ENCODE results near the gene SH3BGRL2.
"Not testable (repeated sequence)": the region's sequence is repeated elsewhere in the genome, so short reads cannot be mapped to it uniquely, and the experiment has no call there.

SH3BGRL2 gene

GRCh38 chr6:79614326-79615305, 16.5 kb upstream of the SH3BGRL2 start:
- DNase-seq = no peak

DNA sequence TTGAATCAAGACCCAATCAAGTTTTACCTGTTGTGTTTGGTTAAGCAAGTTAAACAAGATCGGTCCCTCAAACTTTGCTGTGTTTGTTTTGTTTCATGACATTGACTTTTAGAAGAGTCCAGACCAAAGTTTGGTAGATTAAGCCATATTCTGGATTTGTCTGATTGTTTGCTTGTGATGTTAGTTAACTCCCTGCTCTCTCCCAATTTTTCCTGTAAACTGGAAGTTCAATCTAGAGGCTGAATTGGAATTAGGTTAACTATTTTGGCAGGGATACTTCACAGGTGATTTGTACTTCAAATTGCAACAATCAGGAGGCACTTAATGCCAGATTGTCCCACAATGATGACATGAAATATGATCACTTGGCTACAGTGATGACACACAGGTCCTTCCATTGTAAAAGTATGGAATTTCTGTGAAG, 13.6 kb upstream of the SH3BGRL2 start:
- no peak for DNase-seq

- DNase-seq = not testable (repeated sequence)
These were observed 12.7 kb upstream of the SH3BGRL2 start for GRCh38 chr6:79618425-79618824.

DNA sequence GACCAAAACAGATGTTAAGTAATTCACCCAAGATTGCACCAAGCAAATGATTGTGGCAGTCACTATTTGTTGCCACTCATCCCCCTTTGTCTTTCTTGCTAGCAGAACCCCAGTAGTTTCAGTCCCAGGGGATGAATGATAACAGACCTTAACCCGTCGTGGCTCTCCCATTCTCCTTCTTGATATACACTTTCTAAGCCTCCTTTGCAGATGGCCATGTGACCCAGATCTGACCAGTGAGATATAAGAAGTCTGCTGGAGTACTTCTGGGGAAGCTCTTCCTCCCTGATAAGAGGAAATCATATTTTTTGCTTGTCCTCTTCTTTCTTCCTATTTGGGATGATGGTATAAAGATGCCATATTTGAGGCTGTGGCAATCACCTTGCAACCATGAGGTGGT, 9.6 kb upstream of the SH3BGRL2 start:
- DNase-seq = no peak

GRCh38 chr6:79622364-79622763, 8.8 kb upstream of the SH3BGRL2 start:
- no peak for DNase-seq

DNA sequence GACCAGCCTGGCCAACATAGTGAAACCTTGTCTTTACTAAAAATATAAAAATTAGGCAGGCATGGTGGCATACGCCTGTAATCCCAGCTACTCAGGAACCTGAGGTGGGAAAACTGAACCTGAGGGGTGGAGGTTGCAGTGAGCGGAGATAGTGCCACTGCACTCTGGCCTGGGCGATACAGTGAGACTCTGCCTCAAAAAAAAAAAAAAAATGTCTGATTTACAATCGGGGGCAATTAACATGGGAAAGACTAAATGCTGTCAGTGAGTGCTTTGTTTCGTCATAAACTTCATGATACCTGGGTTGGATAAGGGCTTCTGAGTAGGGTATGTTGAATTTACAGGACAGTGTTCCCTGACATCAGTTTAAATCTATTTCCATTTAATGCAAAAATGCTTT, 8.0 kb upstream of the SH3BGRL2 start:
- no peak for DNase-seq

DNA sequence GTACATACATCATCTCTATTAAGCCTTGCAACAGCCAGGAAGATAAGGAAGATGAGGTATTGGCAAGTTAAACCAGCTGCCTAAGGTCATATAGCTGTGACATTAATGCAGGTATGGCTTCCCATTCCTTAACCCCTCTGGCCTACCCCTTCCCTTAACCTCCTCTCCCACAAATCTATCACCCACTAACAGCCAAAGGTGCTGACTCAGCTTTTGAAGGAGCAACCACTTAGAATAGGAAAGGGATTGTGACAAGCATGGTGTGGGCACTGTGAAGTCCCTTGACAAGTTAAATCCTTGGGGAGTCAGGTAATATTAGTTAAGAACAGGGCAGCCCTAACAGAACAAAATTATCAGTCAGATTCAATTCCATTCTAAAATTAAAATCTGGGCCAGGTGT, 5.4 kb upstream of the SH3BGRL2 start:
- DNase-seq = no peak

GRCh38 chr6:79626811-79627210, 4.3 kb upstream of the SH3BGRL2 start:
- DNase-seq = no peak

DNA sequence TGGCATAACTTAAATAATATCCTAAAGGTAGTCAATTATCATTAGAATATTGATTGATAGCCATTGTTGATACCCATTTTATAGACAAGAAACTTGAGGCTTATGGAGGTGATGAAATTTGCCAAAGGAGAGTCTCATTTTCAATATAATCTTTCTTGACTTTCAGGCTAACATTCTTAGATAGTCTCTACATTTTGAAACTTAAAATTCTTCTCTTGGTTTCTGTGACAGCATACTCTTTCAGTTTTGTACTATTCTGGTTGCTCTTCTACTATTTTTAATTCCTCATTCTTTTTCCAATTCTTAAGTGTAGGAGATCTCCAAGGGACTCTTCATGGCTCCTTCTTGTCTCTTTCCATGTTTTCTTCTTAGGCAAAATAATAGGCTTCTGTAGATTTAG, 3.7 kb upstream of the SH3BGRL2 start:
- DNase-seq = no peak

- no peak for DNase-seq
These were observed 2.5 kb upstream of the SH3BGRL2 start for GRCh38 chr6:79628466-79629288.

DNA sequence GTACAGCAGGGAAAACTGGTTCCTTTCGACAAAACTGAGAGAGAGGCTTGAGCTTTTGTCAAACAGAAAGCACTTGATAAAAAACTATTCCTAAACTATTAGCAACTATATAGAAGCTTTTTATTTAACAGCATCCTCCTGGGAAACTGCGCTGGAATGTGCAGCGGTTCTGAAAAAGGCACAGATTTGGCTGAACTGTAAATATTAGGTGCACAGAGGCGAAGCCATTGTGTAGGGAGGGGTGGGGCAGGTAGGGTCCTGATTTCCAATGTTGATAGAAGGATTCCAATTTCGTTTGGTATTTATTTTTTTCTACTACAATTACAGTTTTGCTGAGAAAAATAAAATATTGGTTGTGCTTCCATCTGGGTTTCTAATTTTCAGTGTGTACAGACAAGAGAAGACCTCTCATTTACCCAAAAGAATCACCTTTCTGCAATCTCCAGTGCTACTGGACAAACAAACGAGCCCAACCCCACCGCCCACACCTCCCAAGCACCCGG, 698 bp upstream of the SH3BGRL2 start:
- no peak for DNase-seq

GRCh38 chr6:79631693-79632172, 604 bp downstream of the SH3BGRL2 start:
- peak in 1 of 2 experiments; percentile 44 for DNase-seq

- DNase-seq = peak in 1 of 2 experiments; percentile 17
These were observed 1.5 kb downstream of the SH3BGRL2 start for GRCh38 chr6:79632580-79632979.

GRCh38 chr6:79634491-79635231, 3.5 kb downstream of the SH3BGRL2 start:
- DNase-seq = peak in 1 of 2 experiments; percentile 6

DNA sequence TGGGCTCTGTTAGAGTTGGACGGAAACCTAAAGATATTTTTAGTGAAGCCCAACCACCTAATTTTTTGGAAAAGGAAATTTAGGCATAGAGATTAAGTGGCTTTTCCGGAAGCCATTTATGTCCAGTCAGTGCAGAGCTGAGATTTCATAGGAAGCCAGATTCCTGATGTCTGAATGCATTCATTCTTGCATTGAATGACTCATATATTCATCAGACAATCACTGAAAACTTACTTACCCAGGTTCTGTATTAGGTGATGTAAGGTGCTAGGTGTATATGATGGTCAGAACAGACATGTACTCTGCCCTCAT, 4.1 kb downstream of the SH3BGRL2 start:
- no peak for DNase-seq

GRCh38 chr6:79636673-79637072, 5.5 kb downstream of the SH3BGRL2 start:
- DNase-seq = no peak

DNA sequence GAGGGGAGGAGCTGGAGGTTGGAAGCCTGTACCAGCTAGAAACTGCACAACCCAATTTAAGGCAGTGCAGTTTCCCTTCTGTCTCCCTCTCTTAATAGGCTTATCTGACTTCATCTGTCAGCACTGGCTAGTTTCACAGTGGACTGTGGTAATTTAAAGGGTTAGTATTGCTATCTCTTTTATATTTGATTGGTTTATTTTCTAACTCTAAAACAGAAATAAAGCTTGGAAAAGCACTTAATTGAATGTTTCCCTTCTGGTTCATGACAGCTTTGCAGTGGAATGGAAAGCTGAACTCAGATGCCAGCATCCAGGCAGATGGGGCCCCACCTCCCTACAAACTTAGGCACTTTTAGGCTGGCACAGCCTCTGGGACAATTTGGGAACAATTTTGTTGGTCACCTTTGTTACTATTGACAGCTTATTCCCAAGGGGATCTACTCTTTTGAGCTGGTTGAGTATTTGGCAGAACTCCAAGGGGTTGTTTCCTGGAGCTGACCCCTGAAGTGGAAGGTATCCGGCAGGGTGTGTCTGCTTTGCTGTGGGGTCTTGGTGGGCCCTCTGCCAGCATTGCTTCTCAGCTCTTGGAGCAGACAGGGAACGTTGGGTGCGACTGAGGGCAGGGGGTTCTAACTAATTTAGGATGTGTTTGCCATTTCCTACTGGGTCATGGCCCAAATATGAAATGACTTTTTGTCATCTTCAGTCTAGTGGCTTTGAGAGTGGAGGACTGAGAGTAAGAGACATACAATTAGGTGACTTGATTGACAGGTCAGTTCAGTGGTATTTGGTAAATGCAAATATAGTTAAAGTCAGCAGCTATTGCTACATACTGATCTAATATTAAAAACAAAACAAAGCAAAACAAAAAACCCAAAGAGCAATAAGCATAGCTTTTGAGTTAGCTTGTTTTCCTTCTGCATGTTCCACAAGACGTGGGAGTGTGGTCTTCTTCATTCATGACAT, 9.3 kb downstream of the SH3BGRL2 start:
- DNase-seq = no peak

DNA sequence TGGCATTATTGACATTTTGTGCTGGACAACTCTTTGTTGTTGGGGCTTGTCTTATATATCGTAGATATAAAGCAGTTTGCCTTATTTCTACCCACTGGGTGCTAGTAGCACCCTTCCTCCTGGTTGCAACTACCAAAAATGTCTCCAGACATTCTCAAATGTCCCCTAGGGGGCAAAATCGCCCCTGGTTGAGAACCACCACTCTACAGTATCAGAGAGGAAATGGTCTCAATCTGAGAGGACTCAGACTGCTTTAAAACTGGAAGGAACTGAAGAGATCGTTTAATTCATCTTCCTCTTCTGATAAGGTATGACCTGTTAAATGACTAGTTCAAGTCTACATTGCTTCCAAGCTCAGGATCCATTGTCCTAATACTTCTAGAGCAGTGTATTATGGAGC, 14.9 kb downstream of the SH3BGRL2 start:
- no peak for DNase-seq

DNA sequence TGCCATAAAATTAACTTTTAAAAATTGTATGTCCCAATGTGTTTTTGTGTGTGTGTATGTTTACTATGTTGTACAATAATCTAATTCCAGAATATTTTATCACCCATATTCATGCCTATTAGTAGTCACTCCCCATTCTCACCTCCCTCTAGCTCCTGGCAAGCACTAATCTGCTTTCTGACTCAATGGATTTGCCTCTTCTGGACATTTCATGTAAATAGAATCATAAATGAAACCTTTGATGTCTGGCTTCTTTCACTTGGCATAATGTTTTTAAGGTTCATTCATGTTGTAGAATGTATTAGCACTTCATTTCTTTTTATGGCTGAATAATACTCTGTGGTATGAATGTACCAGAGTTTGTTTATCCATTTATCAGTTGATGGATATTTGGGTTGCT, 15.4 kb downstream of the SH3BGRL2 start:
- DNase-seq = no peak

GRCh38 chr6:79647741-79648140, 16.6 kb downstream of the SH3BGRL2 start:
- no peak for DNase-seq

GRCh38 chr6:79648328-79648727, 17.2 kb downstream of the SH3BGRL2 start:
- no peak for DNase-seq

GRCh38 chr6:79649016-79649415, 17.9 kb downstream of the SH3BGRL2 start:
- no peak for DNase-seq

All from NCI-H2081 (cell line).